HCT116 (cell line): ENCODE measurements around the gene MEIS2. TPM values are rescaled to one million over a fixed set of nuclear protein-coding genes. Genes with fewer than 3 reads are reported as not detected.

Experiments used
- ATAC-seq: fragments of 200-7000 bp; cut with Tn5 transposase; 2 replicates; pipeline ENCODE4 v1.9.1; 2020; ENCODE audit warnings: mild to moderate bottlenecking, moderate library complexity
- BruUV-seq: library from RNA; stranded (reverse); fragments of 400-500 nt; replicated peaks from 2 replicates; lab custom pipeline; 2021; lab: Mats Ljungman, UMichigan
- CTCF ChIA-PET: fragments of 300-600 bp; sonication (Branson Sonifier 250); formaldehyde crosslinking; loops from one replicate; lab custom pipeline; 2021; ENCODE audit warnings: antibody characterized with exemption; lab: Charles Lee
- POLR2A ChIA-PET: fragments of 300-600, 350-600 bp; sonication (Branson Sonifier 250); formaldehyde crosslinking; loops from one replicate; lab custom pipeline; 2021; ENCODE audit warnings: antibody characterized with exemption; lab: Charles Lee
- RAD21 ChIA-PET, 2 experiments: fragments of 300-600 bp; sonication (Branson Sonifier 250); formaldehyde crosslinking; loops; one replicate each; lab custom pipeline; 2023; ENCODE audit warnings: low total read pairs in 2 of 2; ENCODE audit not compliant: uncharacterized antibody in 2 of 2, unreplicated experiment in 2 of 2, low non-redundant PET in 1 of 2; lab: Charles Lee
- DNase-seq: peaks from one replicate; pipeline ENCODE4 v3.0.0-alpha.2; 2010; ENCODE audit warnings: low read depth, low spot score
- H2AFZ ChIP-seq: fragments of 200-600 bp; shearing (Covaris generic), sonication (generic); 2 replicates; pipeline ENCODE4 v1.6.1; 2017; ENCODE audit warnings: low read depth, mixed run types, mixed read lengths, antibody characterized with exemption, low read length; ENCODE audit not compliant: poor library complexity, severe bottlenecking
- H3K27ac ChIP-seq: 2 replicates; pipeline ENCODE4 v1.5.1; 2012; ENCODE audit warnings: low read depth, low read length
- H3K27me3 ChIP-seq: fragments of 200-600 bp; sonication (generic); 2 replicates; pipeline ENCODE4 v1.6.1; 2016; ENCODE audit warnings: mixed run types, low read length, mixed read lengths; ENCODE audit not compliant: insufficient read depth
- H3K36me3 ChIP-seq, 2 experiments: fragments of 200-500 bp in 1 of 2; fragments of 200-600 bp in 1 of 2; sonication (Bioruptor generic) in 1 of 2; sonication (generic) in 1 of 2; 2 replicates each; pipeline versions ENCODE4 v1.5.1 to v1.6.1; 2014 to 2016; ENCODE audit warnings: low read length in 2 of 2, inconsistent platforms in 1 of 2, mixed read lengths in 1 of 2, mixed run types in 1 of 2; ENCODE audit not compliant: insufficient read depth in 2 of 2, control insufficient read depth in 1 of 2
- H3K4me1 ChIP-seq, 2 experiments: fragments of 200-600 bp in 1 of 2; sonication (generic) in 1 of 2; 2 replicates each; pipeline versions ENCODE4 v1.5.1 to v1.6.1; 2012 to 2017; ENCODE audit warnings: low read length in 2 of 2, inconsistent platforms in 1 of 2, mild to moderate bottlenecking in 1 of 2, mixed read lengths in 1 of 2, mixed run types in 1 of 2, moderate library complexity in 1 of 2; ENCODE audit not compliant: insufficient read depth in 2 of 2, control insufficient read depth in 1 of 2
- H3K4me2 ChIP-seq: fragments of 200-600 bp; sonication (generic); 2 replicates; pipeline ENCODE4 v1.6.1; 2017; ENCODE audit warnings: mixed run types, low read length, mixed read lengths
- H3K4me3 ChIP-seq, 2 experiments: fragments of 200-600 bp in 1 of 2; sonication (generic) in 1 of 2; replicated peaks in 1 of 2; 2 replicates each; pipeline ENCODE4 v1.5.1; 2011 to 2016; ENCODE audit warnings: low read length in 2 of 2, control low read depth in 1 of 2, low read depth in 1 of 2, mild to moderate bottlenecking in 1 of 2, mixed read lengths in 1 of 2, mixed run types in 1 of 2
- H3K79me2 ChIP-seq: fragments of 200-600 bp; sonication (generic); 2 replicates; pipeline ENCODE4 v1.6.1; 2017; ENCODE audit warnings: mild to moderate bottlenecking, mixed run types, low read length, moderate library complexity, mixed read lengths; ENCODE audit not compliant: insufficient read depth
- H3K9ac ChIP-seq: fragments of 200-600 bp; sonication (generic); 2 replicates; pipeline ENCODE4 v1.6.1; 2016; ENCODE audit warnings: low read length, mixed read lengths
- H3K9me2 ChIP-seq: fragments of 200-600 bp; sonication (generic), shearing (Covaris generic); 2 replicates; pipeline ENCODE4 v1.6.1; 2017; ENCODE audit warnings: mixed run types, mild to moderate bottlenecking, moderate library complexity; ENCODE audit not compliant: insufficient read depth
- H3K9me3 ChIP-seq, 2 experiments: fragments of 200-500 bp in 1 of 2; fragments of 200-600 bp in 1 of 2; sonication (Bioruptor generic) in 1 of 2; sonication (generic) in 1 of 2; 2 replicates each; pipeline ENCODE4 v1.6.1; 2014 to 2017; ENCODE audit warnings: low read length in 2 of 2, mixed read lengths in 2 of 2, inconsistent platforms in 1 of 2, low read depth in 1 of 2, mild to moderate bottlenecking in 1 of 2, mixed run types in 1 of 2, moderate library complexity in 1 of 2; ENCODE audit not compliant: control insufficient read depth in 1 of 2, insufficient read depth in 1 of 2
- H4K20me1 ChIP-seq: fragments of 200-600 bp; sonication (generic), shearing (Covaris generic); 2 replicates; pipeline ENCODE4 v1.6.1; 2017; ENCODE audit warnings: mixed run types, mild to moderate bottlenecking, moderate library complexity; ENCODE audit not compliant: insufficient read depth
- CBX3 ChIP-seq: IDR thresholded peaks from 2 replicates; pipeline ENCODE4 v1.6.1; 2012; ENCODE audit warnings: low read depth
- CEBPB ChIP-seq: IDR thresholded peaks from 2 replicates; pipeline ENCODE4 v1.6.1; 2012; ENCODE audit warnings: low read depth
- ELF1 ChIP-seq: IDR thresholded peaks from 2 replicates; pipeline ENCODE4 v1.6.1; 2012; ENCODE audit warnings: low read depth, borderline replicate concordance
- EZH2 ChIP-seq: fragments of 200-600 bp; sonication (generic); IDR thresholded peaks from 2 replicates; pipeline ENCODE4 v1.6.1; 2017; ENCODE audit warnings: antibody characterized with exemption, mixed run types
- EZH2phosphoT487 ChIP-seq: fragments of 200-600 bp; IDR thresholded peaks from 2 replicates; pipeline ENCODE4 v1.6.1; 2018; ENCODE audit warnings: antibody characterized with exemption, borderline replicate concordance
- JUND ChIP-seq: IDR thresholded peaks from 2 replicates; pipeline ENCODE4 v1.6.1; 2012
- POLR2A ChIP-seq: IDR thresholded peaks from 2 replicates; pipeline ENCODE4 v1.7.0; 2011; ENCODE audit warnings: borderline replicate concordance; ENCODE audit not compliant: insufficient read depth, insufficient read length; ENCODE audit errors: extremely low read depth
- POLR2AphosphoS5 ChIP-seq: IDR thresholded peaks from 2 replicates; pipeline ENCODE4 v1.6.1; 2011; ENCODE audit warnings: mild to moderate bottlenecking, low read depth, low read length, moderate library complexity
- RAD21 ChIP-seq: IDR thresholded peaks from 2 replicates; pipeline ENCODE4 v1.6.1; 2012; ENCODE audit warnings: low read depth, mild to moderate bottlenecking
- SIN3A ChIP-seq: IDR thresholded peaks from 2 replicates; pipeline ENCODE4 v1.6.1; 2012; ENCODE audit warnings: low read depth
- TCF7L2 ChIP-seq: IDR thresholded peaks from 2 replicates; pipeline ENCODE4 v1.7.0; 2011; ENCODE audit warnings: borderline replicate concordance, inconsistent platforms; ENCODE audit not compliant: insufficient read depth, insufficient read length; ENCODE audit errors: extremely low read depth
- YY1 ChIP-seq: IDR thresholded peaks from 2 replicates; pipeline ENCODE4 v1.6.1; 2011; ENCODE audit warnings: low read length, low read depth, moderate library complexity, mild to moderate bottlenecking; ENCODE audit not compliant: insufficient replicate concordance; ENCODE audit errors: extremely low read depth
- ZNF274 ChIP-seq: fragments of 200-500 bp; sonication (Bioruptor generic); IDR thresholded peaks from 2 replicates; pipeline ENCODE4 v1.6.1; 2014; ENCODE audit warnings: mild to moderate bottlenecking, low read depth, low read length, inconsistent platforms
- intact Hi-C: fragments of 100-400 bp; cut with micrococcal nuclease; formaldehyde crosslinking; loops from 2 replicates; pipeline ENCODE4 v1.10.0; 2022
- total RNA-seq: library from RNA; stranded (reverse); gene quantifications from one replicate; pipeline ENCODE4 v1.2.1, GENCODE V29; 2021; ENCODE audit not compliant: unreplicated experiment
- TF ChIP-seq, protein P1 (sequence below), 3 experiments: fragments of 200-600 bp in 1 of 3; sonication (generic) in 1 of 3; IDR thresholded peaks in 2 of 3; conservative IDR thresholded peaks in 1 of 3; 2 replicates each; pipeline ENCODE4 v1.5.1; 2012 to 2017; ENCODE audit warnings: low read depth in 2 of 3, low read length in 2 of 3, antibody characterized with exemption in 1 of 3, borderline replicate concordance in 1 of 3, control low read depth in 1 of 3, mild to moderate bottlenecking in 1 of 3, mixed read lengths in 1 of 3, mixed run types in 1 of 3, moderate library complexity in 1 of 3; ENCODE audit not compliant: insufficient read depth in 1 of 3
- TF ChIP-seq, protein P2 (sequence below): IDR thresholded peaks from 2 replicates; pipeline ENCODE4 v1.6.1; 2012; ENCODE audit warnings: low read depth
- TF ChIP-seq, protein P3 (sequence below): IDR thresholded peaks from 2 replicates; pipeline ENCODE4 v1.6.1; 2011; ENCODE audit warnings: mild to moderate bottlenecking, low read length, moderate library complexity; ENCODE audit not compliant: insufficient replicate concordance; ENCODE audit errors: extremely low read depth

The MEIS2 gene
- total RNA-seq, 1 experiment from 2014 or later: 11.5 TPM

DNA sequence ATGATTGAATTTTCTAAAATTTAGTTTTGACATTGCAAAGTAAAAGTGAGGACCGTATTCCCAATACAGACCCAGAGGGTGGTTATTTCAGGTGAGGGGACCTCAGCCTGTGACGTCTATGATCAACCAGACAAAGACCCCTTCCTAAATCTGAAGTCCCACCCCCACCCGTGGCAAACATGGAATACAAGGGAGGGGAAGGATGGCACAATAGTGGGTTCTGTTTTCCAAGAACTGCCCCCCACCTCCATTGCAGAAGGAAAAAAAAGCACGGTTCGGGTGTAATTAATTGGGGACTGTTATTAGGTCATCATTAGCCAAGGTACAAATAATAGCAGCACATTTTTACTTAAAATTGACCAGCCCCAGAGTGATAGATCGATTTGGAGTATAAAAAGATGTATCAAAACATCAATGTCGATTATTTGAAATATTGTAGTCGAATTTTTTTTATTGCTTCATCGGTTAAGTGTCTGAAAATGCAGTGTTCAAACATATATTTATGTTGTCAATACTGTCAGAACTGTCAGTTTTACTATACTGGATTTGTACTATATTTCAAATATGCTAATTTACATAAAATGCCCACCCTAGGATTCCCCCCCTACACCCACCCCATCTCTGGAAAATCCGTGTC, 7.5 kb upstream of the MEIS2 start:
- H3K79me2 ChIP-seq: no peaks in the 10 kb centered on the region
- H3K4me1 ChIP-seq: no peaks in the 10 kb centered on the region
- H3K9me2 ChIP-seq: no peaks in the 10 kb centered on the region
- H4K20me1 ChIP-seq: no peaks in the 10 kb centered on the region
- no peaks in the 10 kb centered on the region for H3K9me3 ChIP-seq
- no peaks in the 10 kb centered on the region for H3K36me3 ChIP-seq
- no peak overlapping the region for H3K4me3 ChIP-seq
- intact Hi-C loops: no loop called here
- RAD21 ChIA-PET: no interaction called here
- H3K27ac ChIP-seq: no peak overlapping the region
- POLR2A ChIA-PET: no interaction called here
- CTCF ChIA-PET: no interaction called here
- no peak for ATAC-seq
- no peak for TF ChIP-seq CEBPB
- TF ChIP-seq ELF1: no peak
- TF ChIP-seq YY1: no peak
- TF ChIP-seq JUND: no peak
- no peak for TF ChIP-seq EZH2
- TF ChIP-seq, protein P1, sequence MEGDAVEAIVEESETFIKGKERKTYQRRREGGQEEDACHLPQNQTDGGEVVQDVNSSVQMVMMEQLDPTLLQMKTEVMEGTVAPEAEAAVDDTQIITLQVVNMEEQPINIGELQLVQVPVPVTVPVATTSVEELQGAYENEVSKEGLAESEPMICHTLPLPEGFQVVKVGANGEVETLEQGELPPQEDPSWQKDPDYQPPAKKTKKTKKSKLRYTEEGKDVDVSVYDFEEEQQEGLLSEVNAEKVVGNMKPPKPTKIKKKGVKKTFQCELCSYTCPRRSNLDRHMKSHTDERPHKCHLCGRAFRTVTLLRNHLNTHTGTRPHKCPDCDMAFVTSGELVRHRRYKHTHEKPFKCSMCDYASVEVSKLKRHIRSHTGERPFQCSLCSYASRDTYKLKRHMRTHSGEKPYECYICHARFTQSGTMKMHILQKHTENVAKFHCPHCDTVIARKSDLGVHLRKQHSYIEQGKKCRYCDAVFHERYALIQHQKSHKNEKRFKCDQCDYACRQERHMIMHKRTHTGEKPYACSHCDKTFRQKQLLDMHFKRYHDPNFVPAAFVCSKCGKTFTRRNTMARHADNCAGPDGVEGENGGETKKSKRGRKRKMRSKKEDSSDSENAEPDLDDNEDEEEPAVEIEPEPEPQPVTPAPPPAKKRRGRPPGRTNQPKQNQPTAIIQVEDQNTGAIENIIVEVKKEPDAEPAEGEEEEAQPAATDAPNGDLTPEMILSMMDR (IDR thresholded peaks at IDR 0.05 in 2 of 3, conservative IDR thresholded peaks at IDR 0.05 in 1 of 3; ENCODE audit: borderline replicate concordance in 1 of 3, insufficient read depth in 1 of 3, low read depth in 2 of 3, low read length in 2 of 3): no peak
- TF ChIP-seq POLR2AphosphoS5: no peak
- TF ChIP-seq CBX3: no peak
- no peak for TF ChIP-seq EZH2phosphoT487
- no peak for TF ChIP-seq POLR2A
- TF ChIP-seq ZNF274: no peak
- no peak for TF ChIP-seq RAD21
- TF ChIP-seq TCF7L2: no peak
- TF ChIP-seq SIN3A: no peak
- TF ChIP-seq, protein P2, sequence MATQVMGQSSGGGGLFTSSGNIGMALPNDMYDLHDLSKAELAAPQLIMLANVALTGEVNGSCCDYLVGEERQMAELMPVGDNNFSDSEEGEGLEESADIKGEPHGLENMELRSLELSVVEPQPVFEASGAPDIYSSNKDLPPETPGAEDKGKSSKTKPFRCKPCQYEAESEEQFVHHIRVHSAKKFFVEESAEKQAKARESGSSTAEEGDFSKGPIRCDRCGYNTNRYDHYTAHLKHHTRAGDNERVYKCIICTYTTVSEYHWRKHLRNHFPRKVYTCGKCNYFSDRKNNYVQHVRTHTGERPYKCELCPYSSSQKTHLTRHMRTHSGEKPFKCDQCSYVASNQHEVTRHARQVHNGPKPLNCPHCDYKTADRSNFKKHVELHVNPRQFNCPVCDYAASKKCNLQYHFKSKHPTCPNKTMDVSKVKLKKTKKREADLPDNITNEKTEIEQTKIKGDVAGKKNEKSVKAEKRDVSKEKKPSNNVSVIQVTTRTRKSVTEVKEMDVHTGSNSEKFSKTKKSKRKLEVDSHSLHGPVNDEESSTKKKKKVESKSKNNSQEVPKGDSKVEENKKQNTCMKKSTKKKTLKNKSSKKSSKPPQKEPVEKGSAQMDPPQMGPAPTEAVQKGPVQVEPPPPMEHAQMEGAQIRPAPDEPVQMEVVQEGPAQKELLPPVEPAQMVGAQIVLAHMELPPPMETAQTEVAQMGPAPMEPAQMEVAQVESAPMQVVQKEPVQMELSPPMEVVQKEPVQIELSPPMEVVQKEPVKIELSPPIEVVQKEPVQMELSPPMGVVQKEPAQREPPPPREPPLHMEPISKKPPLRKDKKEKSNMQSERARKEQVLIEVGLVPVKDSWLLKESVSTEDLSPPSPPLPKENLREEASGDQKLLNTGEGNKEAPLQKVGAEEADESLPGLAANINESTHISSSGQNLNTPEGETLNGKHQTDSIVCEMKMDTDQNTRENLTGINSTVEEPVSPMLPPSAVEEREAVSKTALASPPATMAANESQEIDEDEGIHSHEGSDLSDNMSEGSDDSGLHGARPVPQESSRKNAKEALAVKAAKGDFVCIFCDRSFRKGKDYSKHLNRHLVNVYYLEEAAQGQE: no peak
- TF ChIP-seq, protein P3, sequence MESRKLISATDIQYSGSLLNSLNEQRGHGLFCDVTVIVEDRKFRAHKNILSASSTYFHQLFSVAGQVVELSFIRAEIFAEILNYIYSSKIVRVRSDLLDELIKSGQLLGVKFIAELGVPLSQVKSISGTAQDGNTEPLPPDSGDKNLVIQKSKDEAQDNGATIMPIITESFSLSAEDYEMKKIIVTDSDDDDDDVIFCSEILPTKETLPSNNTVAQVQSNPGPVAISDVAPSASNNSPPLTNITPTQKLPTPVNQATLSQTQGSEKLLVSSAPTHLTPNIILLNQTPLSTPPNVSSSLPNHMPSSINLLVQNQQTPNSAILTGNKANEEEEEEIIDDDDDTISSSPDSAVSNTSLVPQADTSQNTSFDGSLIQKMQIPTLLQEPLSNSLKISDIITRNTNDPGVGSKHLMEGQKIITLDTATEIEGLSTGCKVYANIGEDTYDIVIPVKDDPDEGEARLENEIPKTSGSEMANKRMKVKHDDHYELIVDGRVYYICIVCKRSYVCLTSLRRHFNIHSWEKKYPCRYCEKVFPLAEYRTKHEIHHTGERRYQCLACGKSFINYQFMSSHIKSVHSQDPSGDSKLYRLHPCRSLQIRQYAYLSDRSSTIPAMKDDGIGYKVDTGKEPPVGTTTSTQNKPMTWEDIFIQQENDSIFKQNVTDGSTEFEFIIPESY: no peak
- TF ChIP-seq, all 23 proteins: peak for 0
- no peak for DNase-seq
- Histone ChIP-seq H3K4me2 (no peak overlapping the region), H2AFZ (no peak overlapping the region), H3K9ac (no peak overlapping the region), H3K27me3 (no peaks in the 10 kb centered on the region)
- no TSS peak for BruUV-seq
